HG03378 (cell line): ENCODE results near the gene NUAK1.

ENCODE experiments used
- ATAC-seq: cut with Tn5 transposase; IDR thresholded peaks from one replicate; pipeline ENCODE4 v1.9.1; 2021; ENCODE audit warnings: mild to moderate bottlenecking, moderate library complexity; ENCODE audit not compliant: unreplicated experiment

Gene NUAK1

GRCh38 chr12:106066726-106067325 lies 71.9 kb downstream of the NUAK1 start:
- ATAC-seq: no peak

GRCh38 chr12:106066051-106066705 lies 72.6 kb downstream of the NUAK1 start:
- no peak for ATAC-seq

DNA sequence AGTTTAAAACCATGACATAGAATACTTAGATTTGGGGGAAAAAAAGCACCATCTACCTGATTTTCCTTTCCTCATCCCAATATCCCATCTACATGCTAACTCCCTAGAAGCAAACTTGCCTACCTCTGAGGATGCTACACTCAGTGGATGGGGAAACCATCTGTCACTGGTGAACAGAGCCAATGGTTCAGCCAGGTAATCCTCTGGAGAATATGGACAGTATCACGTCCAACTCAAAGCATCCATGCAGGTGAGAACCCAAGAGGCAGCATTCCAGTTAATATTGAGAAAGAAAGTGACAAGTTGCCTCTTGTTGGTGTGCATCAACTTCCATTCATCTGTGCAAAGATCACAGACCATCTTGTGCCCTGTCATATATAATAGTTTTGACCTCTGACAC lies 73.2 kb downstream of the NUAK1 start:
- no peak for ATAC-seq

- ATAC-seq: no peak
Observed at GRCh38 chr12:106064721-106065021, 74.1 kb downstream of the NUAK1 start.

DNA sequence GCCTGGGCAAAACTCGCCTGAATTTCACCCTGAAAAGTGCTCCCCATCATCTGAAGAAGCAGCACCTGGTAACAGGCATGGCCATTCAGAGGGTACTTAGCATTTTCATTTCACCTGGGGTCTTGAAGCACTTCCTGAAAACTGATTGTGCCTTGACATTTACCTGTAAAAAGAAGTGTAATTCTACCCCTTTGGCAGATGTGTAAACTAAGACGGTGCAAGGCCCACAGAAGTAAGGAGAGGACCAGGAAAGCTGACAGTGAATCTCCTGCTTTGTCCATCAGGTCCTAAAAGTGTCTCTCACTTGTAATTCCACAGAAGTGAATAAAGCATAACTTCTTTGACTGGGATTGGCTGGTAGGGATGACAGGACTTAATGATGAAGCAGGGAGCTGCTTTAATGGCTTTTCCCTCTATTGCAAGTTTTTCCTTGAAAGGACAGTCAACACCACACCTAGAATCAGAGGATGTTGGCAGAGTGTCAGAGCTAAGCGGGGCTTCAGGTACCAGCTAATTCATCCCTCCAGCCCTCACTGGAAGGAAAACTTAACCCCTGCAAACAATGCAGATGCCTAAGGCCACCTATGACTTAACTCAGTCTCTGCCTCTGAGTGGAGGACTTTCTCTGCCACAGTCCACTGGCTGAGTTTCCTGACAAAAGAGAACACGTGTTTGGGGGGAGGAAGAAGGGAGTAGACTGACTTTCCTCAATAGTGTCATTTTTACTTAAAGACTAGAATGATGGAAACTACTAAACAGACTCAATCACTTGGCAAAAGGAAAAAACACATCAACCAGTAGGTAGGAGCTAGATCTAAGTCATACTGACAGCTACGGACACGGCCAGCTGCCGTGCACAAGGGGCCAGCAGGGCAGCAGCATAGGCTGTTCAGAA lies 74.7 kb downstream of the NUAK1 start:
- ATAC-seq: no peak

DNA sequence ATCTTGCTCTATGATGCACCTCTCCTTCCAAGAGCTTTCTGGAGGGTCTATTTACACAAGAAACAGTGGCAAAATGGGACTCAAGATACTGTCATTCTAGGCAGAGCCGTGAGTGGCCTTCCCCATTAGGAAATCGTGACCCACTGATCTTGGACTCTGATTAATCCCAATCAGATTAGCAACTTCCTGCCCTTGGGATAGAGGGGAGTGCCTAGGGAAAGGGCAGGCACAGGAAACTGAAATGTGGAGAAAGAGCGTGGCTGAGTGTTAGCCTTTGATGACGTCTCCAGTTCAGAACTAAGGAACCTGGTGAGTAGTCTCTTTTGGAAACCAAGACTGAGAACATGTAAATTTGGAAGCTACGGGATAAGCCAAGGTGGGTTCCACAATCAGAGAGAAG lies 76.1 kb downstream of the NUAK1 start:
- no peak for ATAC-seq

DNA sequence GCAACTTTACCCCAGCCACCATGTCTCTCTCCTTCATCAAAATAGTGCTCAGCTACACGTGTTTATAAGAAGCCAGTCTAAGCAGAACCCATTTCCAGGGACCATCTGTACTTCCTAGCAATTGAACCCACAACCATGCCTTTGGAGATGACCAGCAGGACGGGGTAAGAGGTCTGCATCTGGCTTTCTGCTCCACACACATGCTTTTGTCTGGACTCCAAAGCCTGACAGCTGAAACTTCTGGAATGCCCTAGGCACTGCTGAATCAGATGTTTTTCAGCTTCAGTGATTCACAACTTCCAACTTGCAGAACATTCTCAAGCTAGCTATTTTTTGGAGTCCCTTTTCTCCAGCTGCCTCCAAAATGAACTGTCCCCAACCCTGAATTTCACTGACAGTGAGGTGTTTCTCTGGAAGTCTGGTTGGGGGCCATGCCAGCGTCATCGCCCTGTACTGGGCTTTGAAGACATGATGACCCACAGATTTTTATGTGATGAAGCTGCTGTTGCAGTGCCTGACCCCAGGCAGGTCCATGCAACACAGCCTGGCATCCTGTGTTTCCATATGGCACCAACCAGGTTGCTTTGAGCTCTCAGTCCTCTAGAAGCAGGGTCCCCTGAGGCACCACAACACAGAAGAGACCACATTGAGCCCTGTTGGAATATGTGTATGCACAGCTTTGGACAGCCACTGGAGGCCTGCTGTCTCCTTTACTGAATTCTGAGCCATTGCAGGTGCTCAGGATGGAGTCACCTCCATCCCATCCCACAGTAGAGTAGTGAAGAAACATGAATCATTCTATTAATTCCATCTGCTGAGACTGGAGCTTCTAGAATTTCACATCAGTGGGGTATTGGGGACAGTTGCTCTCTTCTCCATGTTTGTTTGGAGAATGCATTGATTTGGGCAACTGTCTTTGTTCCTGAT lies 80.2 kb downstream of the NUAK1 start:
- ATAC-seq: no peak

DNA sequence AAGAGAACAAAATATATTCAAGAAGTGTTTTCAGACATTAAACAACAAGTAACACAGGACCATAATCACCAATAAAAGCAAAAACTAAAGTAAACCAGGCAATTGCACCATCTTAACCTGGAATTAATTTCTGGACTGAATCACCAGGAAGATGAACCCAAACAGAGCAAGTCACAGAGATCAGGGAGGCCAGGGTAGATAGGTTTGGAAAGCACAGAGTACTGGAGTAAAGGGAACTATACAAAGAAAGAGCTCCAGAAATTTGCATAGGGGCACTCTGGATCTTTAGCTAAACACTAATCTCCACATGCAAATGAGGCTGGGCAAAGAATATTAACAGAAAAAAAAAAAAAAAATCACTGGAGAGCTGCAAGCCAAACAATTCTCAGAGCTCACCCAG lies 84.7 kb downstream of the NUAK1 start:
- no peak for ATAC-seq

- ATAC-seq: no peak
Observed at GRCh38 chr12:106051853-106052531, 86.8 kb downstream of the NUAK1 start.

DNA sequence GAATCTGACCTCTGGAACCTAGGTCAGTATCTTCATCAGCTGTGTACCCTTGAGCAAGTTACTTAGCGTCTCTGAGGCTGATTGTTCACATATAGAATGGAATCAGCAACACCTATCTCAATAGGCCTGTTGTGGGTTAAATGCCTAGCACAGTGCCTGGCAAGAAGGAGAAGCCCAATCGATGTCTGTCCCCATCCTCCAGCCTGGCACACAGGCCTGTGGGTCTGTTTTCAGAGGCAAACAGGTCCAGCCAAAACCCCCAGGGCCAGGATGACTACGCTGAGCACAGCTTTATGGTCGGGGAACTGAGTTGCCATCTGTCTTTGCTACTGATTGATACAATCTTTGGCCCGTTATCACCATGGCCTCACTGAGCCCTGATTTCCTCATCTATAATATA lies 89.2 kb downstream of the NUAK1 start:
- ATAC-seq: no peak

- ATAC-seq: no peak
Observed at GRCh38 chr12:106049105-106049504, 89.6 kb downstream of the NUAK1 start.

- ATAC-seq: no peak
Observed at GRCh38 chr12:106048676-106049075, 90.1 kb downstream of the NUAK1 start.

- ATAC-seq: no peak
Observed at GRCh38 chr12:106048016-106048415, 90.7 kb downstream of the NUAK1 start.

DNA sequence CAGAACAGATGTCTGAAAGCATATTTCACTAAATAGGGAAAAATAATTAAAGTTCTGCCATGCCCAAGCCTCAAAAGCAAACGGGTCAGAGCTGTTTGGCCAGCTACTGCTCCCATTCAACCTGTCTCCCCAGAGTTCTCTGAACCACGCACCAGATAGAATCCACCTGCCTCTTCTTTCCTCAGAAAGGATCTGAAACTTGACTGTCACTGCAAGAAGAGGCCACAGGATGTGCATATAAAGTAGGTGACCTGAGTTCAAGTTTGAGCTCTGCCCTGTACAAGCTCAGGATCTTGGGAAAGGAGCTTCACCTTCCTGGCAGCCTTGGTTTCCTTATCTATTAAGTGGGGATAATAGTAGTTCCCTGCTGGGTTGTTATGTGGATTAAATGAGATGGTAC lies 91.8 kb downstream of the NUAK1 start:
- ATAC-seq: no peak

- ATAC-seq: no peak
Observed at GRCh38 chr12:106046301-106046846, 92.4 kb downstream of the NUAK1 start.

GRCh38 chr12:106045251-106045674 lies 93.5 kb downstream of the NUAK1 start:
- ATAC-seq: no peak

DNA sequence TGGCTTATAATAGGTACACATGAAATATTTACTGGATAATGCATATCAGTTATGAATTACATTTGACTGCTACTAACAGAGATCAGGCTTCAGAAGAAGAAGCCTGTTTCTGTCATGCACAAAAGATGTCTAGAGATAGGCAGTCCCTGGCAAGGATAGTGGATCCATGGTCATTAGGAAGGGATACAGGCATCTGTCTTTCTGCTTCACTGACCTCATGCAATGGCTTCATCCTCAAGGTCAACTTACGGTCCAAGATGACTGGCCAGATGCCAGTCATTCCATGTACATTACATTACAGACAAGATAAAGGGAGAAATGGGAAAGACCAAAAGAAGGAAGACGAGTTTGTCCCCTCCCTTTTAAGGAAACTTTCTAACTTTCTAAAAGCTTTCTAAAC lies 94.0 kb downstream of the NUAK1 start:
- ATAC-seq: no peak

GRCh38 chr12:106042037-106042436 lies 96.7 kb downstream of the NUAK1 start:
- ATAC-seq: no peak

DNA sequence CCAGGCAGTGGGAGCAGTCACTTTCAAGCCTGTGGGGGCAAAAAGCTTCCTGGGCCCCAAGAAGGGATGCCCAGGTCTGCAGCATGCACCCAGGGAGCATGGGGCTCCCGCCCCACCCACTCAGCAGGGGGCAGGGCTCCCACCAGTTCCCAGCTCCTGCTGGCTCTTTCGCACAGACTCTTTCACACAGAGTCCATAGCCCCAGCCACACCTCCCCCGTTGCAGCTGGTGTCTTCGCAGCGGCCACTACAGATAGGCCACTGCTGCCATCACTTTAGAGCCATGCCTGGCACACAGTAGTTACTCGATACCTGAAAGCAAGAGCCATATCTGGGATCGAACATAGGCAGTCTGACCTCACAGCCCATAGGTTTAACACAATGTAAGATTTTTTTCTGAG lies 98.2 kb downstream of the NUAK1 start:
- ATAC-seq: no peak
